ENCODE data around the gene HECW1.

DNA sequence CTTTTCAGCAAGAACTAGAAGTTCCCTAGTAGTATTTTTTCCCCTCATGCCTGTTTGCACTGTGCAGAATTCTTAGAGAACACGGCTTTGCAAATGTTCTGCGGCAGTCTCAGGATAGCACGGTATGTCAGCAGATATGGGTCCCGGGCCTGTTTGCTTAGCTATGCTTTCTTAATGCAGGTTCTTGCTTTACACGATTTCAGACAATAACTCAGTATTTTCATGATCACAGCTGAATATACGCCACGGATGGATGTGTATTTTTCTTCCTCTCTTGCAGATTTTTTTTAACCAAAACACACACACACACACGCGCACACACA, 137.3 kb downstream of the HECW1 start:
- TF ChIP-seq, protein P1, sequence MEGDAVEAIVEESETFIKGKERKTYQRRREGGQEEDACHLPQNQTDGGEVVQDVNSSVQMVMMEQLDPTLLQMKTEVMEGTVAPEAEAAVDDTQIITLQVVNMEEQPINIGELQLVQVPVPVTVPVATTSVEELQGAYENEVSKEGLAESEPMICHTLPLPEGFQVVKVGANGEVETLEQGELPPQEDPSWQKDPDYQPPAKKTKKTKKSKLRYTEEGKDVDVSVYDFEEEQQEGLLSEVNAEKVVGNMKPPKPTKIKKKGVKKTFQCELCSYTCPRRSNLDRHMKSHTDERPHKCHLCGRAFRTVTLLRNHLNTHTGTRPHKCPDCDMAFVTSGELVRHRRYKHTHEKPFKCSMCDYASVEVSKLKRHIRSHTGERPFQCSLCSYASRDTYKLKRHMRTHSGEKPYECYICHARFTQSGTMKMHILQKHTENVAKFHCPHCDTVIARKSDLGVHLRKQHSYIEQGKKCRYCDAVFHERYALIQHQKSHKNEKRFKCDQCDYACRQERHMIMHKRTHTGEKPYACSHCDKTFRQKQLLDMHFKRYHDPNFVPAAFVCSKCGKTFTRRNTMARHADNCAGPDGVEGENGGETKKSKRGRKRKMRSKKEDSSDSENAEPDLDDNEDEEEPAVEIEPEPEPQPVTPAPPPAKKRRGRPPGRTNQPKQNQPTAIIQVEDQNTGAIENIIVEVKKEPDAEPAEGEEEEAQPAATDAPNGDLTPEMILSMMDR (IDR thresholded peaks at IDR 0.05) = no peak
- no peak for TF ChIP-seq EZH2 (IDR thresholded peaks at IDR 0.05; ENCODE audit: borderline replicate concordance, insufficient read depth, low read depth, low read length, poor library complexity, severe bottlenecking)

All from B cell (primary cell).